Measurements from ENCODE around the gene TTL.
"Not testable (repeated sequence)": the region's sequence is repeated elsewhere in the genome, so short reads cannot be mapped to it uniquely, and the experiment has no call there.

The TTL gene

GRCh38 chr2:112541315-112542122 is 59.6 kb downstream of the TTL start:
- Histone ChIP-seq H3K9me3 (ENCODE audit: control insufficient read depth, low read length) (no peaks in the 10 kb centered on the region), H3K4me1 (ENCODE audit: control insufficient read depth, insufficient read depth, low read length) (peaks cover 9% of the 10 kb centered on the region), H3K36me3 (ENCODE audit: control insufficient read depth, insufficient read depth, low read length) (no peaks in the 10 kb centered on the region), H3K27me3 (ENCODE audit: control insufficient read depth, insufficient read depth, low read length, poor library complexity, severe bottlenecking) (no peaks in the 10 kb centered on the region), H3K4me3 (ENCODE audit: insufficient read depth, low read depth, low read length) (peak overlapping the region; percentile 87), H3K27ac (ENCODE audit: insufficient read depth, low read depth, low read length, poor library complexity, severe bottlenecking) (peak overlapping the region; percentile 96)
- 28 to 30% methylated on average over 32 to 33 of the region's 34 CpGs for WGBS, 2 experiments

GRCh38 chr2:112542123-112542983 is 60.4 kb downstream of the TTL start, which contains the start of gene POLR1B:
Gene POLR1B, plus strand, starts transcription at chr2:112542465. Its CDS starts 30 bp downstream, at chr2:112542495.
- Histone ChIP-seq H3K9me3 (ENCODE audit: control insufficient read depth, low read length) (no peaks in the 10 kb centered on the region), H3K4me3 (ENCODE audit: insufficient read depth, low read depth, low read length) (peak within 1 kb of the TSS; percentile 87), H3K27me3 (ENCODE audit: control insufficient read depth, insufficient read depth, low read length, poor library complexity, severe bottlenecking) (no peaks in the 10 kb centered on the region), H3K27ac (ENCODE audit: insufficient read depth, low read depth, low read length, poor library complexity, severe bottlenecking) (peak within 1 kb of the TSS; percentile 96), H3K4me1 (ENCODE audit: control insufficient read depth, insufficient read depth, low read length) (peaks cover 9% of the 10 kb centered on the region), H3K36me3 (ENCODE audit: control insufficient read depth, insufficient read depth, low read length) (peaks cover 4% of the 10 kb centered on the region)
- 0% methylated on average over 66 to 67 of the region's 67 CpGs for whole genome bisulfite sequencing, 2 experiments

GRCh38 chr2:112542984-112543661 is 61.2 kb downstream of the TTL start:
- Histone ChIP-seq H3K9me3 (ENCODE audit: control insufficient read depth, low read length) (no peaks in the 10 kb centered on the region), H3K36me3 (ENCODE audit: control insufficient read depth, insufficient read depth, low read length) (peaks cover 10% of the 10 kb centered on the region), H3K4me1 (ENCODE audit: control insufficient read depth, insufficient read depth, low read length) (peaks cover 9% of the 10 kb centered on the region), H3K27ac (ENCODE audit: insufficient read depth, low read depth, low read length, poor library complexity, severe bottlenecking) (no peak overlapping the region), H3K27me3 (ENCODE audit: control insufficient read depth, insufficient read depth, low read length, poor library complexity, severe bottlenecking) (no peaks in the 10 kb centered on the region), H3K4me3 (ENCODE audit: insufficient read depth, low read depth, low read length) (peak overlapping the region; percentile 87)
- 5 to 6% methylated on average over 18 of the region's 18 CpGs for WGBS, 2 experiments

- Histone ChIP-seq H3K27ac (ENCODE audit: insufficient read depth, low read depth, low read length, poor library complexity, severe bottlenecking) (no peak overlapping the region), H3K36me3 (ENCODE audit: control insufficient read depth, insufficient read depth, low read length) (peaks cover 26% of the 10 kb centered on the region), H3K9me3 (ENCODE audit: control insufficient read depth, low read length) (no peaks in the 10 kb centered on the region), H3K4me1 (ENCODE audit: control insufficient read depth, insufficient read depth, low read length) (peaks cover 9% of the 10 kb centered on the region), H3K4me3 (ENCODE audit: insufficient read depth, low read depth, low read length) (no peak overlapping the region), H3K27me3 (ENCODE audit: control insufficient read depth, insufficient read depth, low read length, poor library complexity, severe bottlenecking) (no peaks in the 10 kb centered on the region)
- 87 to 96% methylated on average over 4 of the region's 4 CpGs for WGBS, 2 experiments
These were observed 65.4 kb downstream of the TTL start for GRCh38 chr2:112547333-112547732.

GRCh38 chr2:112548980-112549379 is 67.0 kb downstream of the TTL start:
- WGBS, 2 experiments, result 93 to 100% methylated on average over 2 of the region's 2 CpGs
- Histone ChIP-seq H3K4me3 (ENCODE audit: insufficient read depth, low read depth, low read length) (no peak overlapping the region), H3K36me3 (ENCODE audit: control insufficient read depth, insufficient read depth, low read length) (peaks cover 35% of the 10 kb centered on the region), H3K27ac (ENCODE audit: insufficient read depth, low read depth, low read length, poor library complexity, severe bottlenecking) (no peak overlapping the region), H3K4me1 (ENCODE audit: control insufficient read depth, insufficient read depth, low read length) (no peaks in the 10 kb centered on the region), H3K9me3 (ENCODE audit: control insufficient read depth, low read length) (no peaks in the 10 kb centered on the region), H3K27me3 (ENCODE audit: control insufficient read depth, insufficient read depth, low read length, poor library complexity, severe bottlenecking) (no peaks in the 10 kb centered on the region)

GRCh38 chr2:112566104-112566503 is 84.1 kb downstream of the TTL start:
- Histone ChIP-seq H3K4me1 (ENCODE audit: control insufficient read depth, insufficient read depth, low read length) (no peaks in the 10 kb centered on the region), H3K9me3 (ENCODE audit: control insufficient read depth, low read length) (no peaks in the 10 kb centered on the region), H3K36me3 (ENCODE audit: control insufficient read depth, insufficient read depth, low read length) (peaks cover 44% of the 10 kb centered on the region), H3K27ac (ENCODE audit: insufficient read depth, low read depth, low read length, poor library complexity, severe bottlenecking) (no peak overlapping the region), H3K4me3 (ENCODE audit: insufficient read depth, low read depth, low read length) (no peak overlapping the region), H3K27me3 (ENCODE audit: control insufficient read depth, insufficient read depth, low read length, poor library complexity, severe bottlenecking) (no peaks in the 10 kb centered on the region)
- whole genome bisulfite sequencing, 2 experiments, result 93 to 94% methylated on average over 3 of the region's 3 CpGs

GRCh38 chr2:112566508-112566907 is 84.6 kb downstream of the TTL start:
- H3K4me1 ChIP-seq (ENCODE audit: control insufficient read depth, insufficient read depth, low read length); H3K27ac ChIP-seq (ENCODE audit: insufficient read depth, low read depth, low read length, poor library complexity, severe bottlenecking); H3K9me3 ChIP-seq (ENCODE audit: control insufficient read depth, low read length); H3K27me3 ChIP-seq (ENCODE audit: control insufficient read depth, insufficient read depth, low read length, poor library complexity, severe bottlenecking); H3K4me3 ChIP-seq (ENCODE audit: insufficient read depth, low read depth, low read length): not testable (repeated sequence)
- 98% methylated on average over 5 of the region's 5 CpGs for WGBS, 2 experiments
- H3K36me3 ChIP-seq (ENCODE audit: control insufficient read depth, insufficient read depth, low read length), result peaks cover 41% of the 10 kb centered on the region

DNA sequence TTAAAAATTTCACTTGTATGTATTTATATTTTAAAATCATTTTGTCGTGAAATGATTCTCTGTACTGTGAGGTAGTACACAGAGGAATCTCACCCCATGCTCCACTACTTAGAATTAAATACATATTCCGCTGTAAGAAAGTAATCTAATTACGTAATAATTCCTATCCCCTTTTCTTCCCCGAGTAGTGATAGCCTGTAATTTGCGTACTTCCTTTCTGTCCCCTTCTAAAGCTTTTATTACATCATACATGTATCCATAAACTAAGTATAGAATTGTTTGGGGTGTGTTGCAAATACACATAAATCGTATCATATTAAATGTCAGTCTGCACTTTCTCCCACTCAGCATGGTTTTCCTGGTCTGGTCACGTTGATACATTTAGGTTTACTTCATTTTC is 90.0 kb downstream of the TTL start:
- WGBS, 2 experiments, result 90 to 98% methylated on average over 6 of the region's 7 CpGs
- H3K36me3 ChIP-seq (ENCODE audit: control insufficient read depth, insufficient read depth, low read length), result peaks cover 46% of the 10 kb centered on the region
- H3K27me3 ChIP-seq (ENCODE audit: control insufficient read depth, insufficient read depth, low read length, poor library complexity, severe bottlenecking), result no peaks in the 10 kb centered on the region

GRCh38 chr2:112577756-112578155 is 95.8 kb downstream of the TTL start:
- Histone ChIP-seq H3K4me1 (ENCODE audit: control insufficient read depth, insufficient read depth, low read length) (no peaks in the 10 kb centered on the region), H3K4me3 (ENCODE audit: insufficient read depth, low read depth, low read length) (no peak overlapping the region), H3K27me3 (ENCODE audit: control insufficient read depth, insufficient read depth, low read length, poor library complexity, severe bottlenecking) (no peaks in the 10 kb centered on the region), H3K9me3 (ENCODE audit: control insufficient read depth, low read length) (no peaks in the 10 kb centered on the region), H3K36me3 (ENCODE audit: control insufficient read depth, insufficient read depth, low read length) (peaks cover 17% of the 10 kb centered on the region), H3K27ac (ENCODE audit: insufficient read depth, low read depth, low read length, poor library complexity, severe bottlenecking) (no peak overlapping the region)
- WGBS, 2 experiments, result 76 to 81% methylated on average over 4 to 5 of the region's 5 CpGs

More for the DNA sequence above, 90.0 kb downstream of the TTL start:
- H3K4me1 ChIP-seq (ENCODE audit: control insufficient read depth, insufficient read depth, low read length), result no peaks in the 10 kb centered on the region
- H3K4me3 ChIP-seq (ENCODE audit: insufficient read depth, low read depth, low read length), result no peak overlapping the region
- H3K9me3 ChIP-seq (ENCODE audit: control insufficient read depth, low read length), result no peaks in the 10 kb centered on the region
- H3K27ac ChIP-seq (ENCODE audit: insufficient read depth, low read depth, low read length, poor library complexity, severe bottlenecking), result no peak overlapping the region

GRCh38 chr2:112579241-112579640 is 97.3 kb downstream of the TTL start:
- H3K4me3 ChIP-seq (ENCODE audit: insufficient read depth, low read depth, low read length), result no peak overlapping the region
- H3K9me3 ChIP-seq (ENCODE audit: control insufficient read depth, low read length), result no peaks in the 10 kb centered on the region
- H3K27ac ChIP-seq (ENCODE audit: insufficient read depth, low read depth, low read length, poor library complexity, severe bottlenecking), result no peak overlapping the region
- H3K27me3 ChIP-seq (ENCODE audit: control insufficient read depth, insufficient read depth, low read length, poor library complexity, severe bottlenecking), result no peaks in the 10 kb centered on the region
- H3K4me1 ChIP-seq (ENCODE audit: control insufficient read depth, insufficient read depth, low read length), result peaks cover 3% of the 10 kb centered on the region
- peaks cover 12% of the 10 kb centered on the region for H3K36me3 ChIP-seq (ENCODE audit: control insufficient read depth, insufficient read depth, low read length)

All from ectodermal cell (in vitro differentiated cells).